ENCODE results near the gene NSDHL.

The NSDHL gene

DNA sequence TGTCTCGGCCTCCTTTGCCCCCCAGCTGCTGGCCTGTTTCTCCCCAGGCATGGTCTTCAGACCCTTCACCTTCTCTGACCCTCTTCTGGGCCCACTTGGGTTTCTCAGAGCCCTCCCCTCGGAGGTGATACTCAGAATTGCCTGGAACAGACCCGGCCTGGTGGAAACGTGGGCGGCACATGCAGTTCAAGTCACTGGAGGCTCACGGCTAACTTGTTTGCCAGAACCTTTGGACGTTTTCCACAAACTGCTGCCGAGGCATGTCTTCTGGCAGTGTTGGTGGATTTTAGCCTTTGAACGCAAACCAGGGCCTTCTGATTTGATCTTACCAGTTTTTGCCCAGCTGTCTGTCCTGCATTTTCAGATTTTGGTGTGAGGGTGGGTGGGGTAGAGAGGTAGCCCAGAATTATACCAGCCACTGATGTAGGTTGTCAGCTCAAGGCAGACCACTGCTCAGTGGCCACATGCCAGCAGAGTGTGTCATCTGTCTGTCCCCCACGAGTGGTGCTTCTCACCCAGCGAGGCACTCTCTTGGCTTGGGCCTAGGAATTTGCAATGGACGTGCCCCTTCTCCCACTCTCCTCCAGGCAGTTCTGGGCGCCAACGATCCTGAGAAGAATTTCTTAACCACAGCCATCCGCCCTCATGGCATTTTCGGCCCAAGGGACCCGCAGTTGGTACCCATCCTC, 34.5 kb downstream of the NSDHL start (continued):
- TF ChIP-seq, protein P1, sequence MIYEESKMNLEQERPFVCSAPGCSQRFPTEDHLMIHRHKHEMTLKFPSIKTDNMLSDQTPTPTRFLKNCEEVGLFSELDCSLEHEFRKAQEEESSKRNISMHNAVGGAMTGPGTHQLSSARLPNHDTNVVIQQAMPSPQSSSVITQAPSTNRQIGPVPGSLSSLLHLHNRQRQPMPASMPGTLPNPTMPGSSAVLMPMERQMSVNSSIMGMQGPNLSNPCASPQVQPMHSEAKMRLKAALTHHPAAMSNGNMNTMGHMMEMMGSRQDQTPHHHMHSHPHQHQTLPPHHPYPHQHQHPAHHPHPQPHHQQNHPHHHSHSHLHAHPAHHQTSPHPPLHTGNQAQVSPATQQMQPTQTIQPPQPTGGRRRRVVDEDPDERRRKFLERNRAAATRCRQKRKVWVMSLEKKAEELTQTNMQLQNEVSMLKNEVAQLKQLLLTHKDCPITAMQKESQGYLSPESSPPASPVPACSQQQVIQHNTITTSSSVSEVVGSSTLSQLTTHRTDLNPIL (CRISPR knock-in tag; IDR thresholded peaks at IDR 0.05; ENCODE audit: low read depth) = no peak
- TF ChIP-seq ISL1 (CRISPR knock-in tag; IDR thresholded peaks at IDR 0.05) = no peak

DNA sequence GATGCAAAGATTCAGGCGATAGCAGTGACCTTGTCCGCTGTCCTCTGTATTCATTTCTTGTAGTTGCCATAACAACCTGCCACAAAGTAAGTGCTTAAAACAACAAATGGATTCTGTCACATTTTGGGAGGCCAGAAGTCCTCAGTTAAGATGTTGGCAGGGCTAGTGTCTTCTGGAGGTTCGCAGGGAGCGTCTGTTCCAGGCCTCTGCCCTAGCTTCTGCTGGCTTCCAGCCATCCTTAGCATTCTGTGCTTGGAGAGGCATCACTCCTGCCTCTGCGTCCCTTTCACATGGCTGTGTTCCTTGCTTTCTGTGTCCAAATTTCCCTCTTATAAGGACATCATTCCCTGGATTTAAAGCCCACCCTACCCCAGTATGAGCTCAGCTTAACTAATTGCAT, 35.5 kb downstream of the NSDHL start:
- ATAC-seq = no peak

DNA sequence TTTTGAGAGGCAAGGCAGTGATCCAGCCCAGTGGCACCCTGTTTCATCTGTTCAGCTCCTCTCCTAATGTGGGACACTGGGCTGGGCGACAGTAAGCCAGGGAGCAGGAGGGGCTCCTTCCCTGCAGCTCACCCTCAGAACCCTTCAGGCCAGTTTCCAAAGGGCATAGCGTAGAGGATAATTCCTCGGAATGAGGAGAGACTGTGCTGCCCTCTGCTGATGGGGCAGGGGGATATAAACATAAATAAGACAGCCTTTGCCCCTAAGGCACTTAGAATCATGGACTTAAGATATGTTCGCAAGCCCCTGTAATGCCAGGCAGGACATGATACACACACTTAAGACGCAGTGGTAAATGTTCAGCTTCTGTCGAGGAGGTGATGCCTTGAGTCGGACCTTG, 39.1 kb downstream of the NSDHL start:
- no peak for ATAC-seq
- TF ChIP-seq RARB (CRISPR knock-in tag; IDR thresholded peaks at IDR 0.05) = no peak
- TF ChIP-seq, protein P1 (CRISPR knock-in tag; IDR thresholded peaks at IDR 0.05; ENCODE audit: low read depth) = no peak
- no peak for TF ChIP-seq ZNF565 (CRISPR knock-in tag; conservative IDR thresholded peaks at IDR 0.05; ENCODE audit: low read depth)
- TF ChIP-seq TCF4 (CRISPR knock-in tag; IDR thresholded peaks at IDR 0.05; ENCODE audit: borderline replicate concordance) = no peak
- TF ChIP-seq ARNTL (CRISPR knock-in tag; IDR thresholded peaks at IDR 0.05; ENCODE audit: borderline replicate concordance, low read depth) = no peak
- TF ChIP-seq, protein P2, sequence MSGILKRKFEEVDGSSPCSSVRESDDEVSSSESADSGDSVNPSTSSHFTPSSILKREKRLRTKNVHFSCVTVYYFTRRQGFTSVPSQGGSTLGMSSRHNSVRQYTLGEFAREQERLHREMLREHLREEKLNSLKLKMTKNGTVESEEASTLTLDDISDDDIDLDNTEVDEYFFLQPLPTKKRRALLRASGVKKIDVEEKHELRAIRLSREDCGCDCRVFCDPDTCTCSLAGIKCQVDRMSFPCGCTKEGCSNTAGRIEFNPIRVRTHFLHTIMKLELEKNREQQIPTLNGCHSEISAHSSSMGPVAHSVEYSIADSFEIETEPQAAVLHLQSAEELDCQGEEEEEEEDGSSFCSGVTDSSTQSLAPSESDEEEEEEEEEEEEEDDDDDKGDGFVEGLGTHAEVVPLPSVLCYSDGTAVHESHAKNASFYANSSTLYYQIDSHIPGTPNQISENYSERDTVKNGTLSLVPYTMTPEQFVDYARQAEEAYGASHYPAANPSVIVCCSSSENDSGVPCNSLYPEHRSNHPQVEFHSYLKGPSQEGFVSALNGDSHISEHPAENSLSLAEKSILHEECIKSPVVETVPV (CRISPR knock-in tag; IDR thresholded peaks at IDR 0.05) = no peak
- TF ChIP-seq ISL1 (CRISPR knock-in tag; IDR thresholded peaks at IDR 0.05) = no peak
- TF ChIP-seq, protein P3, sequence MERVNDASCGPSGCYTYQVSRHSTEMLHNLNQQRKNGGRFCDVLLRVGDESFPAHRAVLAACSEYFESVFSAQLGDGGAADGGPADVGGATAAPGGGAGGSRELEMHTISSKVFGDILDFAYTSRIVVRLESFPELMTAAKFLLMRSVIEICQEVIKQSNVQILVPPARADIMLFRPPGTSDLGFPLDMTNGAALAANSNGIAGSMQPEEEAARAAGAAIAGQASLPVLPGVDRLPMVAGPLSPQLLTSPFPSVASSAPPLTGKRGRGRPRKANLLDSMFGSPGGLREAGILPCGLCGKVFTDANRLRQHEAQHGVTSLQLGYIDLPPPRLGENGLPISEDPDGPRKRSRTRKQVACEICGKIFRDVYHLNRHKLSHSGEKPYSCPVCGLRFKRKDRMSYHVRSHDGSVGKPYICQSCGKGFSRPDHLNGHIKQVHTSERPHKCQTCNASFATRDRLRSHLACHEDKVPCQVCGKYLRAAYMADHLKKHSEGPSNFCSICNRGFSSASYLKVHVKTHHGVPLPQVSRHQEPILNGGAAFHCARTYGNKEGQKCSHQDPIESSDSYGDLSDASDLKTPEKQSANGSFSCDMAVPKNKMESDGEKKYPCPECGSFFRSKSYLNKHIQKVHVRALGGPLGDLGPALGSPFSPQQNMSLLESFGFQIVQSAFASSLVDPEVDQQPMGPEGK (CRISPR knock-in tag; IDR thresholded peaks at IDR 0.05; ENCODE audit: borderline replicate concordance) = no peak
- no peak for TF ChIP-seq ZFP3 (CRISPR knock-in tag; IDR thresholded peaks at IDR 0.05)
- TF ChIP-seq BACH2 (CRISPR knock-in tag; IDR thresholded peaks at IDR 0.05; ENCODE audit: borderline replicate concordance) = no peak

More for the DNA sequence above, 35.5 kb downstream of the NSDHL start:
- TF ChIP-seq, protein P2 (CRISPR knock-in tag; IDR thresholded peaks at IDR 0.05) = no peak
- no peak for TF ChIP-seq RARB (CRISPR knock-in tag; IDR thresholded peaks at IDR 0.05)
- no peak for TF ChIP-seq ZNF8 (CRISPR knock-in tag; IDR thresholded peaks at IDR 0.05)
- no peak for TF ChIP-seq GLIS3 (CRISPR knock-in tag; IDR thresholded peaks at IDR 0.05)
- TF ChIP-seq TCF4 (CRISPR knock-in tag; IDR thresholded peaks at IDR 0.05; ENCODE audit: borderline replicate concordance) = no peak
- TF ChIP-seq, protein P4, sequence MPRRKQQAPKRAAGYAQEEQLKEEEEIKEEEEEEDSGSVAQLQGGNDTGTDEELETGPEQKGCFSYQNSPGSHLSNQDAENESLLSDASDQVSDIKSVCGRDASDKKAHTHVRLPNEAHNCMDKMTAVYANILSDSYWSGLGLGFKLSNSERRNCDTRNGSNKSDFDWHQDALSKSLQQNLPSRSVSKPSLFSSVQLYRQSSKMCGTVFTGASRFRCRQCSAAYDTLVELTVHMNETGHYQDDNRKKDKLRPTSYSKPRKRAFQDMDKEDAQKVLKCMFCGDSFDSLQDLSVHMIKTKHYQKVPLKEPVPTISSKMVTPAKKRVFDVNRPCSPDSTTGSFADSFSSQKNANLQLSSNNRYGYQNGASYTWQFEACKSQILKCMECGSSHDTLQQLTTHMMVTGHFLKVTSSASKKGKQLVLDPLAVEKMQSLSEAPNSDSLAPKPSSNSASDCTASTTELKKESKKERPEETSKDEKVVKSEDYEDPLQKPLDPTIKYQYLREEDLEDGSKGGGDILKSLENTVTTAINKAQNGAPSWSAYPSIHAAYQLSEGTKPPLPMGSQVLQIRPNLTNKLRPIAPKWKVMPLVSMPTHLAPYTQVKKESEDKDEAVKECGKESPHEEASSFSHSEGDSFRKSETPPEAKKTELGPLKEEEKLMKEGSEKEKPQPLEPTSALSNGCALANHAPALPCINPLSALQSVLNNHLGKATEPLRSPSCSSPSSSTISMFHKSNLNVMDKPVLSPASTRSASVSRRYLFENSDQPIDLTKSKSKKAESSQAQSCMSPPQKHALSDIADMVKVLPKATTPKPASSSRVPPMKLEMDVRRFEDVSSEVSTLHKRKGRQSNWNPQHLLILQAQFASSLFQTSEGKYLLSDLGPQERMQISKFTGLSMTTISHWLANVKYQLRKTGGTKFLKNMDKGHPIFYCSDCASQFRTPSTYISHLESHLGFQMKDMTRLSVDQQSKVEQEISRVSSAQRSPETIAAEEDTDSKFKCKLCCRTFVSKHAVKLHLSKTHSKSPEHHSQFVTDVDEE (CRISPR knock-in tag; IDR thresholded peaks at IDR 0.05) = no peak
- TF ChIP-seq, protein P1 (CRISPR knock-in tag; IDR thresholded peaks at IDR 0.05; ENCODE audit: low read depth) = no peak
- TF ChIP-seq ZFP3 (CRISPR knock-in tag; IDR thresholded peaks at IDR 0.05) = no peak
- TF ChIP-seq ZNF565 (CRISPR knock-in tag; conservative IDR thresholded peaks at IDR 0.05; ENCODE audit: low read depth) = no peak
- no peak for TF ChIP-seq PPARA (CRISPR knock-in tag; IDR thresholded peaks at IDR 0.05; ENCODE audit: borderline replicate concordance)
- TF ChIP-seq ESRRG (CRISPR knock-in tag; IDR thresholded peaks at IDR 0.05) = no peak
- TF ChIP-seq CSDC2 (CRISPR knock-in tag; IDR thresholded peaks at IDR 0.05) = no peak
- TF ChIP-seq ZC3H10 (CRISPR knock-in tag; IDR thresholded peaks at IDR 0.05) = no peak
- no peak for TF ChIP-seq SNAI2 (CRISPR knock-in tag; IDR thresholded peaks at IDR 0.05)
- no peak for TF ChIP-seq ZNF70 (CRISPR knock-in tag; IDR thresholded peaks at IDR 0.05)
- no peak for TF ChIP-seq OSR1 (CRISPR knock-in tag; IDR thresholded peaks at IDR 0.05)
- no peak for TF ChIP-seq ISL1 (CRISPR knock-in tag; IDR thresholded peaks at IDR 0.05)
- TF ChIP-seq, protein P3 (CRISPR knock-in tag; IDR thresholded peaks at IDR 0.05; ENCODE audit: borderline replicate concordance) = no peak
- TF ChIP-seq TOX (CRISPR knock-in tag; IDR thresholded peaks at IDR 0.05; ENCODE audit: borderline replicate concordance) = no peak

All from SK-N-SH treated with all-trans-retinoic acid at 6 μM for 48 hours (cell line).